Naive thymus-derived CD4-positive, alpha-beta T cell (primary cell): ENCODE results near the gene TSPYL6. TPM values are rescaled to one million over a fixed set of nuclear protein-coding genes. Genes with fewer than 3 reads are reported as not detected.

Source experiments
- ATAC-seq: fragments of 150-1000 bp; cut with Tn5 transposase; 2 replicates; pipeline ENCODE4 v1.10.0; 2021; ENCODE audit warnings: mild to moderate bottlenecking, moderate library complexity
- CTCF ChIA-PET: fragments of 350-600 bp; sonication (Branson Sonifier 250); formaldehyde crosslinking; loops from one replicate; lab custom pipeline; 2021; ENCODE audit warnings: antibody characterized with exemption; lab: Charles Lee
- POLR2A ChIA-PET: fragments of 350-600 bp; sonication (Branson Sonifier 250); formaldehyde crosslinking; loops from one replicate; lab custom pipeline; 2021; ENCODE audit warnings: antibody characterized with exemption, inconsistent platforms; lab: Charles Lee
- DNase-seq, 9 donors: peaks; one replicate each; pipeline versions ENCODE4 v3.0.0 to v3.0.0-alpha.2; 2020 to 2022; ENCODE audit warnings: mixed read lengths in 1 of 9
- H3K27ac ChIP-seq: one replicate; pipeline ENCODE4 v1.7.0; 2013; ENCODE audit warnings: mild to moderate bottlenecking, low read depth, low read length, moderate library complexity
- H3K27me3 ChIP-seq, 2 donors: one replicate each; pipeline ENCODE4 v1.7.0; 2013; ENCODE audit warnings: low read length in 2 of 2, mild to moderate bottlenecking in 2 of 2, moderate library complexity in 2 of 2; ENCODE audit not compliant: control insufficient read depth in 2 of 2, insufficient read depth in 2 of 2
- H3K36me3 ChIP-seq, 3 experiments: 1 replicate in 2 of 3; 2 replicates in 1 of 3; pipeline ENCODE4 v1.7.0; 2013; ENCODE audit warnings: low read length in 3 of 3, mild to moderate bottlenecking in 3 of 3, moderate library complexity in 1 of 3; ENCODE audit not compliant: insufficient read depth in 3 of 3, control insufficient read depth in 2 of 3
- H3K4me1 ChIP-seq, 2 donors: one replicate each; pipeline ENCODE4 v1.7.0; 2013; ENCODE audit warnings: low read length in 2 of 2, mild to moderate bottlenecking in 2 of 2, moderate library complexity in 1 of 2; ENCODE audit not compliant: control insufficient read depth in 2 of 2, insufficient read depth in 2 of 2
- H3K4me3 ChIP-seq: 2 replicates; pipeline ENCODE4 v1.7.0; 2013; ENCODE audit warnings: mild to moderate bottlenecking, low read length
- H3K9me3 ChIP-seq, 3 experiments: 1 replicate in 2 of 3; 2 replicates in 1 of 3; pipeline ENCODE4 v1.7.0; 2013; ENCODE audit warnings: low read length in 3 of 3; ENCODE audit not compliant: control insufficient read depth in 2 of 3
- H3K27ac Mint-ChIP-seq, 9 donors: one replicate each; pipeline ENCODE4 v1.8.0; 2020 to 2022; ENCODE audit warnings: mixed read lengths in 9 of 9, mild to moderate bottlenecking in 8 of 9, moderate library complexity in 5 of 9, inconsistent platforms in 2 of 9
- H3K27me3 Mint-ChIP-seq, 5 donors: one replicate each; pipeline ENCODE4 v1.8.0; 2021 to 2022; ENCODE audit warnings: mixed read lengths in 5 of 5, mild to moderate bottlenecking in 1 of 5
- H3K36me3 Mint-ChIP-seq, 5 donors: one replicate each; pipeline ENCODE4 v1.8.0; 2020 to 2022; ENCODE audit warnings: mixed read lengths in 5 of 5, mild to moderate bottlenecking in 3 of 5, inconsistent platforms in 1 of 5
- H3K4me1 Mint-ChIP-seq, 7 donors: one replicate each; pipeline ENCODE4 v1.8.0; 2020 to 2022; ENCODE audit warnings: mixed read lengths in 7 of 7, mild to moderate bottlenecking in 3 of 7, inconsistent platforms in 1 of 7
- H3K4me3 Mint-ChIP-seq, 10 donors: one replicate each; pipeline ENCODE4 v1.8.0; 2020 to 2022; ENCODE audit warnings: mild to moderate bottlenecking in 10 of 10, mixed read lengths in 10 of 10, moderate library complexity in 6 of 10, inconsistent platforms in 2 of 10
- H3K9me3 Mint-ChIP-seq, 11 donors: one replicate each; pipeline ENCODE4 v1.8.0; 2020 to 2022; ENCODE audit warnings: mixed read lengths in 11 of 11, mild to moderate bottlenecking in 4 of 11, inconsistent platforms in 1 of 11, moderate library complexity in 1 of 11
- intact Hi-C, 2 donors: fragments of 100-400 bp; cut with micrococcal nuclease; formaldehyde crosslinking; loops; one replicate each; pipeline ENCODE4 v1.15.1; 2023
- polyA plus RNA-seq, 2 donors: library from polyadenylated mRNA; unstranded; fragments of 300-500 nt; fragmentation: Illumina TruSeq; gene quantifications; one replicate each; pipeline ENCODE4 v1.2.3, GENCODE V29; 2021
- total RNA-seq, 6 experiments: library from RNA in 5 of 6; stranded (reverse) in 5 of 6; gene quantifications; 1 replicate in 5 of 6; 2 replicates in 1 of 6; pipeline ENCODE4 v1.2.3 and lab custom pipeline; 2021 to 2026

TSPYL6 gene
- total and polyA plus RNA-seq, 7 experiments from 2014 or later: not detected

GRCh38 chr2:54247115-54247514, 8.9 kb downstream of the TSPYL6 start:
- Mint-ChIP-seq H3K4me1 (peaks cover 0 to 5% (median 0%) of the 10 kb centered on the region in 7 donors), H3K27me3 (no peaks in the 10 kb centered on the region), H3K9me3 (peaks cover 0 to 16% (median 0%) of the 10 kb centered on the region in 11 donors), H3K36me3 (peaks cover 0 to 34% (median 26%) of the 10 kb centered on the region in 5 donors), H3K27ac (no peak overlapping the region), H3K4me3 (no peak overlapping the region)
- DNase-seq: no peak
- H3K4me3 ChIP-seq: no peak overlapping the region
- ChIA-PET CTCF (no interaction called here), POLR2A (no interaction called here)
- no peak overlapping the region for H3K27ac ChIP-seq
- intact Hi-C loops: no loop called here
- H3K9me3 ChIP-seq: no peaks in the 10 kb centered on the region
- no peaks in the 10 kb centered on the region for H3K36me3 ChIP-seq
- H3K27me3 ChIP-seq: no peaks in the 10 kb centered on the region
- no peaks in the 10 kb centered on the region for H3K4me1 ChIP-seq
- ATAC-seq: no peak

GRCh38 chr2:54240515-54241469, 15.2 kb downstream of the TSPYL6 start:
- intact Hi-C loops: no loop called here
- CTCF ChIA-PET: interaction anchor here (0.6 kb wide), 1 partner anchor 32 kb away, joined by 3 read pairs; no protein-coding TSS in a partner anchor
- POLR2A ChIA-PET: no interaction called here
- DNase-seq: no peak
- H3K4me3 ChIP-seq: no peak overlapping the region
- no peak overlapping the region for H3K27ac ChIP-seq
- H3K9me3 ChIP-seq: no peaks in the 10 kb centered on the region
- Mint-ChIP-seq H3K9me3 (peaks cover 0 to 22% (median 5%) of the 10 kb centered on the region in 11 donors), H3K4me3 (no peak overlapping the region), H3K4me1 (no peaks in the 10 kb centered on the region), H3K27ac (no peak overlapping the region), H3K27me3 (no peaks in the 10 kb centered on the region), H3K36me3 (peaks cover 0 to 47% (median 26%) of the 10 kb centered on the region in 5 donors)
- H3K27me3 ChIP-seq: no peaks in the 10 kb centered on the region
- no peaks in the 10 kb centered on the region for H3K36me3 ChIP-seq
- ATAC-seq: no peak
- no peaks in the 10 kb centered on the region for H3K4me1 ChIP-seq

- Histone ChIP-seq H3K27me3 (no peaks in the 10 kb centered on the region), H3K4me3 (no peak overlapping the region), H3K27ac (no peak overlapping the region), H3K4me1 (no peaks in the 10 kb centered on the region), H3K36me3 (no peaks in the 10 kb centered on the region), H3K9me3 (no peaks in the 10 kb centered on the region)
- Mint-ChIP-seq H3K36me3 (peaks cover 0 to 41% (median 22%) of the 10 kb centered on the region in 5 donors), H3K4me1 (no peaks in the 10 kb centered on the region), H3K27me3 (no peaks in the 10 kb centered on the region), H3K4me3 (no peak overlapping the region), H3K9me3 (peaks cover 0 to 13% (median 5%) of the 10 kb centered on the region in 11 donors), H3K27ac (no peak overlapping the region)
- DNase-seq: no peak
- CTCF ChIA-PET: no interaction called here
- intact Hi-C loops: no loop called here
- no peak for ATAC-seq
- POLR2A ChIA-PET: no interaction called here
These were observed 16.6 kb downstream of the TSPYL6 start for GRCh38 chr2:54239427-54239826.

GRCh38 chr2:54237428-54237827, 18.6 kb downstream of the TSPYL6 start:
- Histone ChIP-seq H3K4me3 (no peak overlapping the region), H3K27me3 (no peaks in the 10 kb centered on the region), H3K36me3 (no peaks in the 10 kb centered on the region), H3K9me3 (no peaks in the 10 kb centered on the region), H3K27ac (no peak overlapping the region), H3K4me1 (no peaks in the 10 kb centered on the region)
- ChIA-PET POLR2A (no interaction called here), CTCF (no interaction called here)
- Mint-ChIP-seq H3K9me3 (peaks cover 0 to 14% (median 6%) of the 10 kb centered on the region in 11 donors), H3K27ac (no peak overlapping the region), H3K4me3 (no peak overlapping the region), H3K36me3 (peaks cover 0 to 51% (median 24%) of the 10 kb centered on the region in 5 donors), H3K27me3 (no peaks in the 10 kb centered on the region), H3K4me1 (no peaks in the 10 kb centered on the region)
- DNase-seq (no peak), ATAC-seq (no peak)
- intact Hi-C loops: no loop called here

GRCh38 chr2:54233832-54234649, 22.0 kb downstream of the TSPYL6 start:
- ATAC-seq: no peak
- no peak overlapping the region for H3K27ac Mint-ChIP-seq
- no peaks in the 10 kb centered on the region for H3K36me3 ChIP-seq
- DNase-seq: no peak
- H3K4me3 ChIP-seq: no peak overlapping the region
- H3K36me3 Mint-ChIP-seq: peaks cover 0 to 51% (median 33%) of the 10 kb centered on the region in 5 donors
- H3K9me3 Mint-ChIP-seq: peaks cover 0 to 20% (median 7%) of the 10 kb centered on the region in 11 donors
- POLR2A ChIA-PET: no interaction called here
- no peak overlapping the region for H3K4me3 Mint-ChIP-seq
- CTCF ChIA-PET: no interaction called here
- intact Hi-C loops: no loop called here
- no peaks in the 10 kb centered on the region for H3K4me1 ChIP-seq
- H3K4me1 Mint-ChIP-seq: no peaks in the 10 kb centered on the region
- H3K27me3 Mint-ChIP-seq: no peaks in the 10 kb centered on the region
- no peaks in the 10 kb centered on the region for H3K27me3 ChIP-seq
- H3K27ac ChIP-seq: no peak overlapping the region
- H3K9me3 ChIP-seq: no peaks in the 10 kb centered on the region

GRCh38 chr2:54228945-54229344, 27.1 kb downstream of the TSPYL6 start:
- ChIA-PET POLR2A (no interaction called here), CTCF (no interaction called here)
- H3K27me3 Mint-ChIP-seq: no peaks in the 10 kb centered on the region
- Histone ChIP-seq H3K4me3 (no peak overlapping the region), H3K9me3 (no peaks in the 10 kb centered on the region), H3K27me3 (no peaks in the 10 kb centered on the region), H3K27ac (no peak overlapping the region), H3K36me3 (no peaks in the 10 kb centered on the region), H3K4me1 (no peaks in the 10 kb centered on the region)
- peaks cover 0 to 8% (median 0%) of the 10 kb centered on the region in 11 donors for H3K9me3 Mint-ChIP-seq
- intact Hi-C loops: no loop called here
- H3K36me3 Mint-ChIP-seq: peaks cover 0 to 46% (median 20%) of the 10 kb centered on the region in 5 donors
- no peak overlapping the region for H3K4me3 Mint-ChIP-seq
- H3K27ac Mint-ChIP-seq: no peak overlapping the region
- ATAC-seq (no peak), DNase-seq (no peak)
- H3K4me1 Mint-ChIP-seq: peaks cover 0 to 2% (median 0%) of the 10 kb centered on the region in 7 donors
